HUDEP-2 (cell line): ENCODE data around the gene SMAD5.

ENCODE experiments used
- DNase-seq, 76 experiments: peaks; one replicate each; lab custom pipeline; 2025; ENCODE audit not compliant: unreplicated experiment in 76 of 76; lab: John Stamatoyannopoulos, UW

SMAD5 gene

DNA sequence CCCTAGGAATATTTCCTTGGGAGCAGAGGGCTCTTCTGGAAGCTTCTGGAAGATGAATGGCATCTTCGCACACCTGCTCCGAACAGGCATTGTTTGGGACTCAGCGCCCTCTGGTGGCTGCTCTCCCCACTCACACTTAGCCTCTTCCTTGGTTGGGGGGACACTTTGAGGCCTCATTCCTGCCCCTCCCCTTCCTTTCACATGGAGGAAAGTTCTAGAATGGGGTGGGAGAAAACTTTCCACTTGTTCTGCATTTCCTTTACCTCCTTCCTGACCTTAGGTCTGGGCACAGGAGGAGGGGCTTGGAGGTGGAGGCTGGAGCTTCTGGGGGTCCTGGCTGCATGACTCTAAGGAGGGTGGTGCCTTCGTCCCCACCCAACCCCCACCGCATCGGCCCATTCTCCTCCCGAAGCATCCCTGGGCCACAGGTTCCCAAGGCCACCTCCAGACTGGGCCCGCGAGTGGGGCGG lies 79.6 kb downstream of the SMAD5 start:
- DNase-seq, result peak in 31 of 76 experiments; percentile 1 to 53 (median 16)

DNA sequence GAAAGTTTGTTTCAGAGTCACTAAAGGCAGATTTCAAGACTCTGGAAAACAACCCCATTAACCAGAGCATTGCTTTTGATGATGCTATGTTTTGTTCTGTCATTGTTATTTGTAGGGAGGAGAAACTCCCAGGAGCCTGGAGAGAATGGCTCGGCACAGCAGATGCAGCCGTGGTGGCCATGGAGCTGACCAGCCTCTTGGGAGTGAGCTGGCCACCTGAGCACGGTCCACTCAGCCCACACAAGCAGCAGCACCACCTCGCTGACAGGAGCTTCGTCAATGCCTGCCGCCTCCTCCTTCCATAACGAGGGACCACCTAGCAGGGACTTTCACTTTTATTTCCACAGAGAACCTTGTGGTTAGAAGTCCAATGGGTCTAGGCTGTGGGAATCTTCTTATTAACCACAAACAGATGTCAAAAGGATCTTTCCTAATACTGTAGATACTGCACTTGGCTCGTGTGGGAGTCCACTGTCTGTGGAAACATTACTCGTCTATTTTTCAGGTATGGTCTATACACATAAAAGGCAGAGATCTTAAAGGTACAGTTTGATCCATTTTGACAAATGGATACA lies 81.4 kb downstream of the SMAD5 start:
- no peak for DNase-seq

GRCh38 chr5:136215812-136216211 lies 83.2 kb downstream of the SMAD5 start:
- DNase-seq, result no peak

DNA sequence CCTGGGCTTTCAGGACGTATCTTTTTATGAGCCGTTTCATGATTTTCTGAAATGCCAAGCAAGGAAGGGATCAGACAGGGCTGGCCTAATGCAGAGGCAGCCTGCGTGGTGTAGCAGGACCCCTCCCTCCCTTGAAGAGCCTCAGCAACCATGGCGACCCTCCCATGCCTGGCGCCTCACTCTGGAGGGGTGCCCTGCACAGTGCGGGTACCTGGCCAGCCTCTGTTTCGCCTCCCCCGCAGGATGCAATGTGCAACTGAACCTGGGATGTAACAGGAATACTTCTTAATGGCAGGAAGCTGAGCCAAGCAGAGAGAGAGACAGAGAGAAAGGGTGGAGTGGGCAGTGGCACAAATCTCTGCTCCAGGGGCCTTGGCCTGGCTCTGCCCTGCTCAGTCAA lies 83.6 kb downstream of the SMAD5 start:
- DNase-seq, result no peak

DNA sequence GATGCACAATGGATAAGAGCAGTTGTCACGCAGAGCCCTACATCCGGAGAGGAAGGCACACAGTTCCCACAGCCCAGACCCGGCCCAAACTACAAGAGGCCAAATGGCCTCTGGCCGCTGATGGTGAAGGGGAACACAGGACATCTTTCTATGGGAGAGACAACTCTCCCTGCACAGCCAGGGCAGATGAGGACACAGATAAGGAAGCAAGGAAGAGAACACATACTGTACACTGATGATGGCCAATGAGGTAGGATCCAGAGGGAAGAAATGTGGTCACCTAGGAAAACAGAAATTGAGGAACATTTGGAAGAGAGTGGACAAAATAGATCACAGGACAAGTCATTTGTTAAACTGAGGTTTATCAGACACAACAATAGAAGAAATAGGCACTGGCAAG lies 88.7 kb downstream of the SMAD5 start:
- no peak for DNase-seq

DNA sequence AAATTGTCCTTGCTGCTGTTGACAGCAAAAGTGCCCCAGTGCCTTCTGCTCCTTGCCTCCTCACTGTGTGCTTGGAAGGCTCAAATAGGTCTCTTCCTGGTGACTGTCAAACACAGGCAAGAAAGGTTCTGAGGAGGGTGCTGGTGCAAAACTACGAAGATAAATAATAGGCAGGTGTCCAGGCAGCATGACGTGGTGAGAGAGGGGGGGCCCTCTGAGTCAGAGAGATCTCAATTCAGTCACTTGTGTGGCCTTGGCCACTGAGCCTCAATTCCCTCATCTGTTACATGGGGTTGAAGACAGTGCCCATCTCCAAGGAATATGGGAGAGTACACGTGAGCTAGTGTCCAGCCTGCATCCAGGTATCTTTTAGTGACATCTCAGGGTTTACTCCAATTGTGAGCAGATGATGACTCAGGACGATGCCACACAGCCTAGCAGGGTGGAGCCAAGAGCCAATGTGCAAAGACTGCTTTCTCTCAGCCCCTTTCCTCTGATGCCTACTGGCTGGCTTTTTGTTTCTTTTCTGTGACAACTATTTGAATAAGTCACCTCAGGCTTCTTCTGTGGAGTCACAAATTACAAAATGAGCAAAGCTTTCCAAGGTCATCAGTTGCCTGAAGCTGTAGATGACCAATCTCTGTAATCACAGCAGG lies 90.1 kb downstream of the SMAD5 start:
- no peak for DNase-seq

DNA sequence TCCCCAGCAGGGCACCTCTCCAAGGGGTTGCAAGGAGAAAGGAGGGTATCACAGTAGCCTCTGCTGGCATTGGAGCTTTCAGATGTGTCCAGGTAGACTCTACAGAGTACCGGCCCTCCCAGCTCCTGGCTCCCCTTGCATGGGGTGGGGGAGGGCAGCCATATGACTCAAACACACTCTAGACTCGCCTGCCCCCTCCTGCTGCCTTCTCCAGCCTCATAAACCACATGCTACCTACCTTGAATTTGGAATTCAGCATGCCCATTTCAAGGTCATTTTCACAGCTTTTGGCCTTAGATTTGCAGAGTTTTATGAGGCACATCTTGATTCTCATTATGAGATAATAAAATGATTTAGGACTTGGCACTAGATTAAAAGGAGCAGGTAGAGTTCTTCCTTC lies 93.2 kb downstream of the SMAD5 start:
- DNase-seq, result no peak

- no peak for DNase-seq
Observed at GRCh38 chr5:136226401-136226800, 93.8 kb downstream of the SMAD5 start.

- no peak for DNase-seq
Observed at GRCh38 chr5:136228136-136228757, 95.6 kb downstream of the SMAD5 start.

- DNase-seq, result no peak
Observed at GRCh38 chr5:136230176-136230575, 97.5 kb downstream of the SMAD5 start.

- DNase-seq, result no peak
Observed at GRCh38 chr5:136232316-136232715, 99.7 kb downstream of the SMAD5 start.
